ENCODE results near the gene MGAM2. TPM values are rescaled to one million over a fixed set of nuclear protein-coding genes. Genes with fewer than 3 reads are reported as not detected.

The MGAM2 gene
- polyA plus RNA-seq, 2 donors = not detected

DNA sequence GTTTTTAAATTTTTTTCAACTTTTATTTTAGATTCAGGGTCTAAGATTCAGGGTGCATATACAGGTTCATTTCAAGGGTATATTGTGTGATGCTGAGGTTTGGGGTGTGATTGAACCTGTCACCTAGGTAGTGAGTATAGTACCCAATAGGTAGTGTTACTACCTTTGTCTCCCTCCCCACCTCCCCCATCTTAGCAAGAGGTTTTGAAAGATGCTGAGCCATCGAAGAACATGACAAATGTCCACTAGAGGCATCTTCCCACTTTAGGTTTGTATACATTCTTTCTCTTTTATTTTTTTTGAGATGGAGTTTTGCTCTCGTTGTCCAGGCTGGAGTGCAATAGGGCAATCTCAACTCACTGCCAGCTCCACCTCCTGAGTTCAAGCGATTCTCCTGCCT is 880 bp upstream of the MGAM2 start:
- H3K9me3 ChIP-seq (ENCODE audit: control insufficient read depth in 2 of 2, insufficient read depth in 1 of 2, low read depth in 1 of 2, low read length in 1 of 2) = peaks cover 2% of the 10 kb centered on the region in 2 donors
- 66 to 71% methylated on average over 3 of the region's 3 CpGs for WGBS, 2 donors
- no peak overlapping the region for H3K27ac ChIP-seq (ENCODE audit: low read depth in 2 of 2, low read length in 1 of 2)
- H3K27me3 ChIP-seq (ENCODE audit: control insufficient read depth in 1 of 2, insufficient read depth in 2 of 2, low read length in 2 of 2) = no peaks in the 10 kb centered on the region
- H3K4me3 ChIP-seq (ENCODE audit: low read depth in 1 of 2, low read length in 2 of 2) = no peak overlapping the region
- no peaks in the 10 kb centered on the region for H3K36me3 ChIP-seq (ENCODE audit: control insufficient read depth in 2 of 2, insufficient read depth in 2 of 2, low read length in 1 of 2)
- H3K4me1 ChIP-seq (ENCODE audit: control insufficient read depth in 2 of 2, insufficient read depth in 2 of 2, low read length in 1 of 2) = no peaks in the 10 kb centered on the region

DNA sequence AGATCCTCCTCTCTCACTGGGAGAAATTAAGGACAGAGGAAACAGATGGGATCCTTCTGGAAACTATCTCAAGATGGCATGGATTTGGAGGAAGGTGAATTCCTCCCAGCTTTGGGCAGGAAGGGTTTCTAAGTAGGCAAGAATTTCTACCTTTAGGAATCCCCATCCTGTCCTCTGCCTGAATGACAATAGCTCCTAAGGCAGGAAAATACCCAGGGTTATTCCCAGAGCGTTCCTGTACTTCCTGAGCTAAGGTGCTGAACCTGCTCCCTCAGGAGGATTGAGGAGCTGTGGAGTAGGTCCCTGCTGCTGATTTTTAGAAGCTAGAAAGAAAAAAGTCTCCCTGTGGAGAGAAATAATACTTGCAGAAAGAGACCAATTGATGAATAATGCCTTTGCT is 568 bp downstream of the MGAM2 start:
- Histone ChIP-seq H3K4me3 (ENCODE audit: low read depth in 1 of 2, low read length in 2 of 2) (no peak overlapping the region), H3K9me3 (ENCODE audit: control insufficient read depth in 2 of 2, insufficient read depth in 1 of 2, low read depth in 1 of 2, low read length in 1 of 2) (peaks cover 2% of the 10 kb centered on the region in 2 donors), H3K27me3 (ENCODE audit: control insufficient read depth in 1 of 2, insufficient read depth in 2 of 2, low read length in 2 of 2) (no peaks in the 10 kb centered on the region), H3K36me3 (ENCODE audit: control insufficient read depth in 2 of 2, insufficient read depth in 2 of 2, low read length in 1 of 2) (no peaks in the 10 kb centered on the region), H3K4me1 (ENCODE audit: control insufficient read depth in 2 of 2, insufficient read depth in 2 of 2, low read length in 1 of 2) (no peaks in the 10 kb centered on the region), H3K27ac (ENCODE audit: low read depth in 2 of 2, low read length in 1 of 2) (no peak overlapping the region)
- 41 to 51% methylated on average over 1 of the region's 1 CpG for WGBS, 2 donors

DNA sequence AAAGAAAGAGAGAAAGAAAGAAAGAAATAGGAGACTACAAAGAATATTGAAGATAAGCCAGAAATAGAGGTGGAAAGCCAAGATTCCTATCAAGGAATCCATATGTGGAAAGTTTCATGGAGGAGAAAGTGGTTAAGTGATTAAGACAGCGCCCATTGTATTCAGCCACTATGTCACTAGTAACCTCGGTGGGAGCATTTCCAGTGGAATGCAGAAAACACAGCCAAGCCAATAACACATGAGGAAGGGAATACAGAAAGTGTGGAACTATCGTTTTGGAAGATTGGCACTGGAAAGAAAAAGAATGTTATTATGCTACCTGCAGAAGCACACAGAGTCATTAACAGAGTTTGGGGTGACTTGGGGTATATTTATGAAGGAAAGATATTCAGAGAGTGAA is 2.7 kb downstream of the MGAM2 start:
- Histone ChIP-seq H3K27me3 (ENCODE audit: control insufficient read depth in 1 of 2, insufficient read depth in 2 of 2, low read length in 2 of 2) (no peaks in the 10 kb centered on the region), H3K4me3 (ENCODE audit: low read depth in 1 of 2, low read length in 2 of 2) (no peak overlapping the region), H3K4me1 (ENCODE audit: control insufficient read depth in 2 of 2, insufficient read depth in 2 of 2, low read length in 1 of 2) (no peaks in the 10 kb centered on the region), H3K36me3 (ENCODE audit: control insufficient read depth in 2 of 2, insufficient read depth in 2 of 2, low read length in 1 of 2) (no peaks in the 10 kb centered on the region), H3K9me3 (ENCODE audit: control insufficient read depth in 2 of 2, insufficient read depth in 1 of 2, low read depth in 1 of 2, low read length in 1 of 2) (peaks cover 2% of the 10 kb centered on the region in 2 donors), H3K27ac (ENCODE audit: low read depth in 2 of 2, low read length in 1 of 2) (no peak overlapping the region)
- 56 to 59% methylated on average over 3 of the region's 3 CpGs for WGBS, 2 donors

DNA sequence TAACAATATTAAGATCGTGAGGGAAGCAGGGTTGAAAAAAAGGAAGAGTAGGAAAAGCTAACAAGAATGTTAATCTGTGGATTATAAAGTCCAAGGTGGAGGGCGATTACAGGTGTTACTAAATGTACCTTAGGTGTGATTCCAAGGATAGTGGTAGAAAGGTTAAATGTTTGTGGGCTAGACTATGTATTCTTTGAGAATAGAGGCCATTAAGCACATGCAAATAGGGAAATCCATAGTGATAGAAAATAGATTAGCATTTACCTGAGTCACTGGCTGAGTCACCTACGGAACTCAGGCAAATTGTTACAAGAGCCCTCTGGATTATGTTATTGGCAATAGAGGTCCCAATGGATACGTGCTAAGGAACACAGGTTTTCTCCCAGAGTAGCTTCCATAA is 9.0 kb downstream of the MGAM2 start:
- no peak overlapping the region for H3K27ac ChIP-seq (ENCODE audit: low read depth in 2 of 2, low read length in 1 of 2)
- H3K27me3 ChIP-seq (ENCODE audit: control insufficient read depth in 1 of 2, insufficient read depth in 2 of 2, low read length in 2 of 2) = no peaks in the 10 kb centered on the region
- H3K36me3 ChIP-seq (ENCODE audit: control insufficient read depth in 2 of 2, insufficient read depth in 2 of 2, low read length in 1 of 2) = no peaks in the 10 kb centered on the region
- H3K4me3 ChIP-seq (ENCODE audit: low read depth in 1 of 2, low read length in 2 of 2) = no peak overlapping the region
- no peaks in the 10 kb centered on the region for H3K4me1 ChIP-seq (ENCODE audit: control insufficient read depth in 2 of 2, insufficient read depth in 2 of 2, low read length in 1 of 2)
- WGBS, 2 donors = 47 to 51% methylated on average over 4 of the region's 4 CpGs
- H3K9me3 ChIP-seq (ENCODE audit: control insufficient read depth in 2 of 2, insufficient read depth in 1 of 2, low read depth in 1 of 2, low read length in 1 of 2) = no peaks in the 10 kb centered on the region

DNA sequence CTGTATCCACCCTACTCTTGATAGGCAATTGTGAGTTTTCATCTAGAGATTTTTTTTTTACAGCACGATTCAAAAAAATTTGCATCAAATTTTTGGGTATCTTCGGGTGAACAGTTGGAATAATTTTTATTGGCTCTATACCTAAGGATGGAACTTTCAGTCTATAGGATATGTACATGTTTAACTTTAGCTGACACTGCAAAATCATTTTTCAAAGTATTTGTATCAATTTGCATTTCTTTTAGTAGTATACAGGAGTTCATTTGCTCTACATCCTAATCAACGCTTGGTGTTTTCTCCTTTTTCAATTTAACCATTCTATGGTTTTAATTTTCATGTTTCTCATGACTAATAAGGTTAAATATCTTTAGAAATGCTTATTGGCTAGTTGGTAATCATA is 11.7 kb downstream of the MGAM2 start:
- WGBS, 2 donors = 94 to 98% methylated on average over 3 of the region's 3 CpGs
- Histone ChIP-seq H3K27ac (ENCODE audit: low read depth in 2 of 2, low read length in 1 of 2) (no peak overlapping the region), H3K4me3 (ENCODE audit: low read depth in 1 of 2, low read length in 2 of 2) (no peak overlapping the region), H3K36me3 (ENCODE audit: control insufficient read depth in 2 of 2, insufficient read depth in 2 of 2, low read length in 1 of 2) (no peaks in the 10 kb centered on the region), H3K9me3 (ENCODE audit: control insufficient read depth in 2 of 2, insufficient read depth in 1 of 2, low read depth in 1 of 2, low read length in 1 of 2) (no peaks in the 10 kb centered on the region), H3K4me1 (ENCODE audit: control insufficient read depth in 2 of 2, insufficient read depth in 2 of 2, low read length in 1 of 2) (no peaks in the 10 kb centered on the region), H3K27me3 (ENCODE audit: control insufficient read depth in 1 of 2, insufficient read depth in 2 of 2, low read length in 2 of 2) (no peaks in the 10 kb centered on the region)

DNA sequence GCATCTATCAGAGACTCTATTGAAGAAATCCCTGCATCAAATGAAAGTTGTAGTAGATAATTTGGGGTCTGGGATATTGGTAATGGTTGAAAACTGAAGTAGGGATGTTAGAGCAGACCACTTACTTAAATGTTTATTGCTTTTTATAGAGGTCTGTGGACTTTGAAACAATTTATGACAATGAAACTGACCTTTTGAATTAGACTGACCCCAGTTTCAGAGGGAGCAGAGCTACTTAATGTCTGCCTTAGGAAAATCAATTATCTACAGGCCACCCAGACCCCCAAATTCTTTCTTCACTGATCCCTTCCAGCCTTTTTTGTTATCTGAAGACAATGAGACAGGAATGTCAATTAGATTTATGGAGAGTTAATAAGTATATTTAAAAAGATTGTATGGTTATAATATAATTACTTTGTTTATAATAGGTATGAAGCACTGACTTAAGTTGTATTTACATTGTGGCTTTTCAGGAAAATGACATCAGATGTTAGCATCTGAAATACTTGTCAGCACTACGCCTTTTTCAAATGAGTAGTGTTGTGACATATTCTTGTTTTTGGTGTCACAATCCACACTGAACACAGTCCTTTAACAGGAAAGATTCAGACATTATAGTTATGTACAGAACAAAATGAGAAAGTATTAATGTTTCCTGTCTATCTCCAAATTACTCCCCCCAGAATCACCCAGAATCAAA is 13.9 kb downstream of the MGAM2 start:
- H3K27ac ChIP-seq (ENCODE audit: low read depth in 2 of 2, low read length in 1 of 2) = no peak overlapping the region
- no peak overlapping the region for H3K4me3 ChIP-seq (ENCODE audit: low read depth in 1 of 2, low read length in 2 of 2)
- whole genome bisulfite sequencing, 2 donors = 33 to 55% methylated on average over 1 of the region's 1 CpG

DNA sequence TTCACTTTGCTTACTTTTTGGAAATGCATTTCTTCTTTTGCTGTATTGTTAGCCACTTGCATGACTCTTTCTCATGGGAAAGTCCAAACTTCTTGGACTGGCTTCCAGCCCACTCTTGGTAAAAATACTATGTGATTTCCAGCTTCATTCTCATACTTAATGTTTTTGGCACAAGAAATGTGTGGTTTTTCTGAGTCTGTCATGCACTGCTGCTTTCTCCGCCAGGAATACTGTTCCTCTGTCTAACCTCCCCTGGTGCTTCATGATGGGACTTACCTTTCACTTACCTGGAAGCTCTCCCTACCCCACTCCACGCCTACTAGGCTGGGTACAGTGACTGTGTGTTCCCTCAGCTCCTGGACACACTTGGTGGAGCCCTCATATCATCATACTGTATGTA is 18.7 kb downstream of the MGAM2 start:
- Histone ChIP-seq H3K9me3 (ENCODE audit: control insufficient read depth in 2 of 2, insufficient read depth in 1 of 2, low read depth in 1 of 2, low read length in 1 of 2) (peaks cover 3 to 4% of the 10 kb centered on the region in 2 donors), H3K27me3 (ENCODE audit: control insufficient read depth in 1 of 2, insufficient read depth in 2 of 2, low read length in 2 of 2) (no peaks in the 10 kb centered on the region), H3K4me1 (ENCODE audit: control insufficient read depth in 2 of 2, insufficient read depth in 2 of 2, low read length in 1 of 2) (no peaks in the 10 kb centered on the region), H3K27ac (ENCODE audit: low read depth in 2 of 2, low read length in 1 of 2) (no peak overlapping the region), H3K36me3 (ENCODE audit: control insufficient read depth in 2 of 2, insufficient read depth in 2 of 2, low read length in 1 of 2) (no peaks in the 10 kb centered on the region), H3K4me3 (ENCODE audit: low read depth in 1 of 2, low read length in 2 of 2) (no peak overlapping the region)
- 24 to 50% methylated on average over 2 of the region's 2 CpGs for WGBS, 2 donors

More for the DNA sequence above, 13.9 kb downstream of the MGAM2 start:
- H3K9me3 ChIP-seq (ENCODE audit: control insufficient read depth in 2 of 2, insufficient read depth in 1 of 2, low read depth in 1 of 2, low read length in 1 of 2) = peaks cover 3 to 4% of the 10 kb centered on the region in 2 donors
- no peaks in the 10 kb centered on the region for H3K27me3 ChIP-seq (ENCODE audit: control insufficient read depth in 1 of 2, insufficient read depth in 2 of 2, low read length in 2 of 2)
- H3K4me1 ChIP-seq (ENCODE audit: control insufficient read depth in 2 of 2, insufficient read depth in 2 of 2, low read length in 1 of 2) = no peaks in the 10 kb centered on the region
- H3K36me3 ChIP-seq (ENCODE audit: control insufficient read depth in 2 of 2, insufficient read depth in 2 of 2, low read length in 1 of 2) = no peaks in the 10 kb centered on the region

DNA sequence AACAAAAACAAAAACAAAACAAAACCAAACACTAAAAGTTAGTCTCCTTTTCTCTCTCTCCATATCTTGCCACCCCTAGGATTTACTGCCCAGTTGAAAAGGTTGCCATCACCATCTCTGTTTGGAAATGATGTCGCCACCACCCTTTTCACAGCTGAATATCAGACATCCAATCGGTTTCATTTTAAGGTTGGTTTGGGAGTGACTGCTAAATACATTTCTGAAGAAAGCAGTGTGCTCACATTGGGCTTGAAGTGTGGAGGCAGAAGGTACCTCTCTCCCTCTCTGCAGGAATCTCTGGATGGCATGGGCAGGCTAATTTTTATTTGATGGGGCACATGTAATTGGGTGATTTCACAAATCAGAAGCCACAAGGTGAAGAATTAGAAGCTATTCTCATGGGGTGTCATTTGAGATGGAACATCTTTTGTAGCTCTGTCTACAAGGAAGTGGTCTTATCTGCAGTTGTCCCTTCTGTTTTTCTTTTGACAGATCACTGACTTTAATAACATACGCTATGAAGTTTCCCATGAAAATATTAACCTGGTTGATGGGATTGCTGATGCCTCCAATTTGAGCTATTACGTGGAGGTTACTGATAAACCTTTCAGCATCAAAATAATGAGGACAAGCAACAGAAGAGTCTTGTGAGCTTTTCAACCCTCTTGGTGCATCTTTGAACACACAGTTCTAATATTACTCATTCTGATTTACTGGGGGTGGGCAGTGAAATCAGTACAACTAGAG is 20.1 kb downstream of the MGAM2 start:
- Histone ChIP-seq H3K4me3 (ENCODE audit: low read depth in 1 of 2, low read length in 2 of 2) (no peak overlapping the region), H3K4me1 (ENCODE audit: control insufficient read depth in 2 of 2, insufficient read depth in 2 of 2, low read length in 1 of 2) (no peaks in the 10 kb centered on the region), H3K27ac (ENCODE audit: low read depth in 2 of 2, low read length in 1 of 2) (no peak overlapping the region), H3K9me3 (ENCODE audit: control insufficient read depth in 2 of 2, insufficient read depth in 1 of 2, low read depth in 1 of 2, low read length in 1 of 2) (peaks cover 3 to 4% of the 10 kb centered on the region in 2 donors), H3K27me3 (ENCODE audit: control insufficient read depth in 1 of 2, insufficient read depth in 2 of 2, low read length in 2 of 2) (no peaks in the 10 kb centered on the region), H3K36me3 (ENCODE audit: control insufficient read depth in 2 of 2, insufficient read depth in 2 of 2, low read length in 1 of 2) (no peaks in the 10 kb centered on the region)
- 86 to 91% methylated on average over 4 of the region's 4 CpGs for whole genome bisulfite sequencing, 2 donors

DNA sequence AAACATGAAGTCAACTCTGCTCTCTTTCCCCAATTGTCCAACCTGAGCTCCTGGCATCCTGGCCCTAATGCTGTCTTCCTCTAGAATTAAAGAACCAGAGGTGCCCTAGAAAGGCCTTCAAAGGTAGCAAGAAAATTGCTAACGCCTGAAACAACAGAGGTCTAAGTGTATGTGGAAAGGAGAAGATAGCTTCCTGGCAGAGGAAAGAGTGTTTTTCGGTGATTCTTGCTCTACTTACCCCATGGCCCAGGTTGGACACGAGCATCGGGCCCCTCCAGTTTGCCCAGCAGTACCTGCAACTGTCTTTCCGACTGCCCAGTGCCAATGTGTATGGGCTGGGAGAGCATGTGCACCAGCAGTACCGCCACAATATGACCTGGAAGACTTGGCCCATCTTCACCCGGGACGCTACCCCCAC is 22.2 kb downstream of the MGAM2 start:
- 93 to 95% methylated on average over 8 of the region's 8 CpGs for WGBS, 2 donors
- H3K27me3 ChIP-seq (ENCODE audit: control insufficient read depth in 1 of 2, insufficient read depth in 2 of 2, low read length in 2 of 2) = no peaks in the 10 kb centered on the region
- H3K36me3 ChIP-seq (ENCODE audit: control insufficient read depth in 2 of 2, insufficient read depth in 2 of 2, low read length in 1 of 2) = no peaks in the 10 kb centered on the region
- no peaks in the 10 kb centered on the region for H3K4me1 ChIP-seq (ENCODE audit: control insufficient read depth in 2 of 2, insufficient read depth in 2 of 2, low read length in 1 of 2)
- no peaks in the 10 kb centered on the region for H3K9me3 ChIP-seq (ENCODE audit: control insufficient read depth in 2 of 2, insufficient read depth in 1 of 2, low read depth in 1 of 2, low read length in 1 of 2)
- no peak overlapping the region for H3K4me3 ChIP-seq (ENCODE audit: low read depth in 1 of 2, low read length in 2 of 2)
- H3K27ac ChIP-seq (ENCODE audit: low read depth in 2 of 2, low read length in 1 of 2) = no peak overlapping the region

DNA sequence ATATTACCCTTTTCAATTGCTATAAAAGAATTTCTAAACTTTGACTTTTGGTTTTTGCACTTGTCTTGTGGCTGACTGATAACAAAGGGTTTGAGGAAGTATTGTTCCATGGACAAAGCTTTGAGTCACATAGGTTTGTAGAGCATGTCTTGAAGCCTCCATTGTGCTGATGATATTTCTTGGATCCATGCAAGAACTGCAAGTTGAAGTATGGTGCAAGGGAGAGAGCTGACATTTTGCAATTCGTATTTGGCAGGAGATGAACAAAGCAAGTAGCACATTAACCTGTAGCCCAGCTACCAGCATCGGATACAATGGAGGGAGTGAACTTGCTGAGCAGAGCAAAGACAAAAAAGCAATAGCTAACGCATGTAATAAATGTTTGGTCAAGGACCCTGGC is 23.4 kb downstream of the MGAM2 start:
- H3K27me3 ChIP-seq (ENCODE audit: control insufficient read depth in 1 of 2, insufficient read depth in 2 of 2, low read length in 2 of 2) = no peaks in the 10 kb centered on the region
- H3K27ac ChIP-seq (ENCODE audit: low read depth in 2 of 2, low read length in 1 of 2) = no peak overlapping the region
- no peaks in the 10 kb centered on the region for H3K4me1 ChIP-seq (ENCODE audit: control insufficient read depth in 2 of 2, insufficient read depth in 2 of 2, low read length in 1 of 2)
- WGBS, 2 donors = 38 to 50% methylated on average over 3 of the region's 3 CpGs
- H3K36me3 ChIP-seq (ENCODE audit: control insufficient read depth in 2 of 2, insufficient read depth in 2 of 2, low read length in 1 of 2) = no peaks in the 10 kb centered on the region
- no peak overlapping the region for H3K4me3 ChIP-seq (ENCODE audit: low read depth in 1 of 2, low read length in 2 of 2)
- no peaks in the 10 kb centered on the region for H3K9me3 ChIP-seq (ENCODE audit: control insufficient read depth in 2 of 2, insufficient read depth in 1 of 2, low read depth in 1 of 2, low read length in 1 of 2)
